RWPE1 (cell line): ENCODE results near the gene MRS2.

Source experiments
- CTCF ChIA-PET: fragments of 350-600 bp; sonication (Branson Sonifier 250); formaldehyde crosslinking; extraction: SDS; loops from one replicate; lab custom pipeline; 2021; lab: Yijun Ruan, JAX
- POLR2A ChIA-PET: fragments of 400-600 bp; formaldehyde crosslinking; extraction: SDS; loops from one replicate; lab custom pipeline; 2020; ENCODE audit warnings: antibody characterized with exemption; ENCODE audit not compliant: low non-redundant PET; lab: Yijun Ruan, JAX
- DNase-seq: peaks from one replicate; pipeline ENCODE4 v3.0.0; 2012; ENCODE audit warnings: low spot score
- H3K27ac ChIP-seq: fragments of 450-650 bp; 2 replicates; pipeline ENCODE4 v1.5.1; 2017
- CTCF ChIP-seq: fragments of 450-650 bp; conservative IDR thresholded peaks from 2 replicates; pipeline ENCODE4 v1.5.1; 2017; ENCODE audit warnings: low read depth, mild to moderate bottlenecking

Gene MRS2

GRCh38 chr6:24460966-24461365 is 58.2 kb downstream of the MRS2 start:
- H3K27ac ChIP-seq: no peak overlapping the region
- CTCF ChIA-PET: no interaction called here
- POLR2A ChIA-PET: no interaction called here
- no peak for DNase-seq
- TF ChIP-seq CTCF: no peak

DNA sequence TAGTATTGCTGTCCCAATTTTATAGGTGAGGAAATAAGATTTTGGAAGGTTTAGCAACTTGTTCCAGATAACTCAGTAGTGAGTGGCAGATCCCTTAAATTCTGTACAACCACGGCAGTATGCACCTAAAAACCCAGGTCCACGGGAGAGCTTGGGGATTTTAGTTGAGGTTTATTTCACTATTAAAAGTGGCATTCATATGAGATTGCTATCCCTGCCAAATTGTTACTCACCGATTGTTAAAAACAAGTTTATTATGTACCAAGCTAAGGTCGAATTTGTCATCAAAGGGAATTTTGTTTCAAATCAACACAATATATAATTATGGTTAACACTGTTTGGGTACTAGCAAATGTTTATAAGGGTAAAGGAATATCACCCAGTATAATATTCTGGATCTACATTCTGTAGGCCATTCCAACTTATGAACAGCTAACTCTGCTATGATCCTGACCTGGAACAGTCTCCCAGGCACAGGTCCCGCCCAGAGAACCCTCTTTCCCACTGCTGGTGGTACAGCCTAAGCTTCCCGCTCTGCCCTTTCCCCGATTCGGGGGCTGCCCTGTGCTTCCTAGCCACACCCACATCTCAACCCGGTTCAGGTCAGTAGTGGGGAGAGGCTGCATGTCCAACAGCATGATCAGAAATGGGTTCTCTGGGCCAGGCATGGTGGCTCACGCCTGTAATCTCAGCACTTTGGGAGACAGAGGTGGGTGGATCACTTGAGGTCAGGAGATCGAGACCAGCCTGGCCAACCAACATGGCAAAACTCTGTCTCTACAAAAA is 61.7 kb downstream of the MRS2 start:
- POLR2A ChIA-PET: no interaction called here
- H3K27ac ChIP-seq: no peak overlapping the region
- CTCF ChIA-PET: no interaction called here
- no peak for TF ChIP-seq CTCF
- DNase-seq: no peak

DNA sequence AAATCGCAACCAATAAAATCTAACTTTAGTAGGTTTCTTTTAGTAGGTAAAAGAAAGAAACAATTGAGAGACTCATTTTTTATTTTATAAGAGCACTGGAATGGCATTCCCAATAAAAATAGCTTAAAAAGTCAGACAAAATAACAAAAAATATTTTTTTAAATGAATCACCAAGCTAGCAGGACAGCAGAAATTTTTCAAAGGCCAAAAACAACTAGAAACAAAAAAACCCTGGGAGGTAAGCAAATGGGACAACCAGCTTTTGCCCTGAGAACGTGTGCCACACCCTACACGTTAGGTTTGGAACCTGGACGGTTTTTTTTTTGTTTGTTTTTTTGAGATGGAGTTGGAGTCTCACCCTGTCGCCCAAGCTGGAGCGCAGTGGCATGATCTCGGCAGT is 67.1 kb downstream of the MRS2 start:
- ChIA-PET CTCF (interaction anchor here (0.6 kb wide), 1 partner anchor 25 kb away, joined by 3 read pairs; no protein-coding TSS in a partner anchor), POLR2A (no interaction called here)
- TF ChIP-seq CTCF: no peak
- DNase-seq: no peak
- H3K27ac ChIP-seq: no peak overlapping the region

DNA sequence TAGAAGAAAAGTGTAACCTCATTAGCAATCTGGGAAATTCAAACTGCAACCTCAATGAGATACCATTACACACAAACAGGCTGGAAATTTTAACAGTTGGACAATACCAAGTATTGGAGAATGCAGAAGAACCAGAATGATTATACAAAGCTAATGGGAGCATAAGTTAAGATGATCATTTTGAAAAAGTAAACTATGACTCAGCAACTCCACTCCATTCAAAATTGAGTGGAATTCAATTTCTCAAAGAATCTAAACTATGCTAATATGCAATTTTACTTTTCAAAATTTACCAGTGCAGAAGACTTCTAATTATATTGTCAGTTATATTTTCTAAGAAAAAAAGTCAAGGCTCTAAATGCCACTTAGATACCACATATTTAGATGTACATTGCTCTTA is 69.4 kb downstream of the MRS2 start:
- ChIA-PET POLR2A (no interaction called here), CTCF (no interaction called here)
- no peak for DNase-seq

More for the DNA sequence above, 69.4 kb downstream of the MRS2 start:
- no peak overlapping the region for H3K27ac ChIP-seq
- no peak for TF ChIP-seq CTCF
